Kidney tubule cell (primary cell): ENCODE measurements around the gene GALNT9.
"Not testable (repeated sequence)": the region's sequence is repeated elsewhere in the genome, so short reads cannot be mapped to it uniquely, and the experiment has no call there.

Experiments
- DNase-seq: peaks from one replicate; pipeline ENCODE4 v3.0.0-alpha.2; 2018; ENCODE audit warnings: low spot score

Gene GALNT9

GRCh38 chr12:132155771-132156572 is 173.4 kb downstream of the GALNT9 start:
- DNase-seq = no peak

- DNase-seq = no peak
Measured at GRCh38 chr12:132154941-132155770, 174.2 kb downstream of the GALNT9 start.

GRCh38 chr12:132154341-132154761 is 175.0 kb downstream of the GALNT9 start:
- no peak for DNase-seq

DNA sequence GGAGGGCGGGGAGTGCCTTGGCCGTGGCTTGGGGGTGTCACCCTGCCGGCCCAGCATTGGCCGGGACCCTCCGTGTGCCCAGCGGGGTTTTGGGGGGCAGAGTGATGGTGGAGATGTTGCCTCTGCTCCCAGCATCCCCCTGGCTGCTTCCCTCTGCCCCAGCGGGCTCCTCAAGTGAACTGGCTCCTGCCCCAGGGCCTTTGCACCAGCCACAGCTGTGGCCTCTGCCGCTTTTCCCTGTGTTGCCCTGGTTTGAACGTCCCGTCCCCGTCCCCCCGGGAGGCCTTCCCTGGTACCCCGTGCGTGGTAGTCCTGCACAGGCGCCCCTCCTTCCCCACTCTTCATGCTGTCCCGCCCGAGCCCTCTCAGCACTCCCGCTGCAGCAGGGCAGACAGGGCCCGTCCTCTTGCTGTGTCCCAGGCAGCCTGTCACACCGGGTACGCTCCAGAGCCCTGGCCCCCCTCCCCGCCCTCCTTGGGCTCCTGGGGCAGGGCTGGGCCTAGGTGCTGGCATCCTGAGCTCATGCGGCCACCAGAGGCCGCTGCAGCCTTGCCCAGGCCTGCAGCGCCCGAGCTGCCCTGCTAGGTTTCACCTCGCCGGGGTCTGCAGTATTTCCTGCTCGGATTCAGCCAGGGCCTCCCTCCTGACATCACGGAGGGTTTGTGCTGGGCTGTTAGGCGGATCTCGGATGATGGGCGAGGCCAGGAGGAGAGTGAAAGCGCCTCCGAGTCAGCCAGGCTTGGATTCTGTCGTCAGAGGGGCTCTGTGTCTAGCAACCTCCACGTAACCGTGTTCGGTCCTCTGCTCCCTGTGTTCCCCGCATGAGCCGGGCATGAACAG is 175.7 kb downstream of the GALNT9 start:
- peak; percentile 77 for DNase-seq

DNA sequence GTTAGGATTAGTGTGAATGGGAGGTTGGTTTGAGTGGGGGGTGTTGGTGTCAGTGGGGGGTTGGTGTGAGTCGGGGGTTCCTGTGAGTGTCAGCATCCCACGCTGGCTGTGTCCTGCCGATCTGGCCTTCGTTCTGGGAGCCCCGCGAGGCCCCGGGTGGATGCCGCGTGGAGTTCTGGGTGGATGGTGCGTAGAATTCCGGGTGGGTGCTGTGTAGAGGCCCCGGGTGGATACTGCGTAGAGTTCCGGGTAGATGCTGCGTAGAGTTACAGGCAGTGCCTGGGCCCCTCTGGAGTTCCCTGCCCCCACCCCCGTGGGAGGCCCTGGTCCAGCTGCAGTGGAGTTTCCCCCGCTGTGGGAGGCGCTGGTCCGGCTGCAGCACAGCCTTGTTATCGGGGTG is 176.4 kb downstream of the GALNT9 start:
- DNase-seq = no peak

- no peak for DNase-seq
Measured at GRCh38 chr12:132152411-132152821, 177.0 kb downstream of the GALNT9 start.

DNA sequence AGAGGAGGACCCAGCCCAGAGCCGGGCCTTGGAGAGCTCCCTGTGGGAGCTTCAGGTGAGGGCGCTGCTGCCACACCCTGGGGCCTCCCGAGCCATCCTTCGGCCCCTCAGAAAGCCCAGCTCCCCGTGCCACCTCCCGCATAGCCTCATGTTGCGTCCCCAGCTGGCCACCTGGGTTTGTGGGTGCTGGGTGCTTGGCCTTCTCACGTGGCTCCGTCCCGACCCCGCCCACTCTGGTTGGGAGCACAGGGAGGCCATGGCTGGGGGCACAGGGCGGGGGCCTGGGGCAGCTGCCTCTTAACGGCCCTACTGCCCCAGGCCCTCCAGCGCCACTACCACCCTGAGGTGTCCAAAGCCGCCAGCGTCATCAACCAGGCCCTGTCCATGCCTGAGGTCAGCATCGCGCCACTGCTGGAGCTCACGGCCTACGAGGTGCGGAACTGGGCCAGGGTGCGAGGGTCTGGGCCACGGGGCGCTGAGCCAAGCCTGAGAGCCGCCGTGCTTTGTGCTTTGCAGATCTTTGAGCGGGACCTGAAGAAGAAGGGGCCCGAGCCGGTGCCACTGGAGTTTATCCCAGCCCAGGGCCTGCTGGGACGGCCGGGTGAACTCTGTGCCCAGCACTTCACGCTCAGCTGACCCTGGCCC is 177.5 kb downstream of the GALNT9 start:
- no peak for DNase-seq

GRCh38 chr12:132151145-132151765 is 178.1 kb downstream of the GALNT9 start:
- DNase-seq = no peak

- DNase-seq = no peak
Measured at GRCh38 chr12:132150780-132151144, 178.6 kb downstream of the GALNT9 start.

- not testable (repeated sequence) for DNase-seq
Measured at GRCh38 chr12:132149526-132149925, 179.9 kb downstream of the GALNT9 start.

DNA sequence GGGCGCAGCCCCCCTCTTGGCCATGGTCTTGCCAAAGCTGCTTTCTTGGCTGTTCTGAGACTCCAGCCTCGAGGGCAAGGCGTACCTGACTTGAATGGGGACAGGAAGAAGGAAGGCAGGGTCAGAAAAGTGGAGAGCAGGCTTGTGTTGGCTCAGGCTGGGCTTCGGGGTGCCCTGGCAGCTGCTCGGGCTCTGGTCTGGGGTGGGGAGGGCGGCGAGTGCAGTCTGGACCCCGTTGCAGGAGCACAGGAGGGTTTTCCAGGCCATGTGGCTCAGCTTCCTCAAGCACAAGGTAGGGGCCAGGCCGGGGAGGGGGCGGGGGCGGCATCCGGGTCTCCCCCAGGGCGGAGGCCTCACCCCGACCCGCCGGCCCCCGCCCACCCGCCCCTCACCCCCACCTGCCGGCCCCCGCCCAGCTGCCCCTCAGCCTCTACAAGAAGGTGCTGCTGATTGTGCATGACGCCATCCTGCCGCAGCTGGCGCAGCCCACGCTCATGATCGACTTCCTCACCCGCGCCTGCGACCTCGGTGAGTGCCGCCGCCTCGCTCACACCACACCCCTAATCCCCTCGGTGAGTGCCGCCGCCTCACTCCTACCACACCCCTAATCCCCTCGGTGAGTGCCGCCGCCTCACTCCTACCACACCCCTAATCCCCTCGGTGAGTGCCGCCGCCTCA is 180.9 kb downstream of the GALNT9 start:
- DNase-seq = no peak

GRCh38 chr12:132147423-132148367 is 181.7 kb downstream of the GALNT9 start:
- DNase-seq = no peak

GRCh38 chr12:132146772-132147422 is 182.5 kb downstream of the GALNT9 start:
- DNase-seq = no peak
